Right kidney (tissue), 1 donor: Measurements from ENCODE around the gene RNLS.

Source experiments
- DNase-seq: peaks from one replicate; pipeline ENCODE4 v3.0.0-alpha.2; 2016

The RNLS gene

GRCh38 chr10:88477343-88478085, 105.6 kb downstream of the RNLS start:
- no peak for DNase-seq

- DNase-seq, result no peak
These were observed 108.0 kb downstream of the RNLS start for GRCh38 chr10:88474884-88475844.

GRCh38 chr10:88473989-88474883, 108.9 kb downstream of the RNLS start:
- no peak for DNase-seq

GRCh38 chr10:88472540-88472939, 110.6 kb downstream of the RNLS start:
- DNase-seq, result no peak

GRCh38 chr10:88471899-88472298, 111.2 kb downstream of the RNLS start:
- no peak for DNase-seq

- DNase-seq, result no peak
These were observed 115.2 kb downstream of the RNLS start for GRCh38 chr10:88467835-88468485.

- no peak for DNase-seq
These were observed 116.3 kb downstream of the RNLS start for GRCh38 chr10:88466786-88467185.

- no peak for DNase-seq
These were observed 117.4 kb downstream of the RNLS start for GRCh38 chr10:88465765-88466164.

- DNase-seq, result no peak
These were observed 119.3 kb downstream of the RNLS start for GRCh38 chr10:88463811-88464210.

- DNase-seq, result no peak
These were observed 121.7 kb downstream of the RNLS start for GRCh38 chr10:88461426-88461825.

- no peak for DNase-seq
These were observed 123.6 kb downstream of the RNLS start for GRCh38 chr10:88459530-88459929.

GRCh38 chr10:88458209-88458608, 124.9 kb downstream of the RNLS start:
- DNase-seq, result no peak

- DNase-seq, result no peak
These were observed 125.5 kb downstream of the RNLS start for GRCh38 chr10:88457660-88458059.

GRCh38 chr10:88456730-88457129, 126.4 kb downstream of the RNLS start:
- no peak for DNase-seq

- DNase-seq, result no peak
These were observed 127.3 kb downstream of the RNLS start for GRCh38 chr10:88455831-88456230.

- DNase-seq, result no peak
These were observed 132.9 kb downstream of the RNLS start for GRCh38 chr10:88450201-88450600.

GRCh38 chr10:88442716-88443115, 140.4 kb downstream of the RNLS start:
- no peak for DNase-seq

GRCh38 chr10:88440541-88440940, 142.6 kb downstream of the RNLS start:
- DNase-seq, result no peak

GRCh38 chr10:88439932-88440331, 143.2 kb downstream of the RNLS start:
- no peak for DNase-seq

GRCh38 chr10:88437411-88437810, 145.7 kb downstream of the RNLS start:
- DNase-seq, result no peak

GRCh38 chr10:88433565-88434186, 149.4 kb downstream of the RNLS start:
- DNase-seq, result no peak
